GM12878 (cell line): ENCODE measurements around the gene ANGEL1. TPM values are rescaled to one million over a fixed set of nuclear protein-coding genes. Genes with fewer than 3 reads are reported as not detected.

ENCODE experiments used
- ATAC-seq: fragments of 200-7000 bp; cut with Tn5 transposase; 3 replicates; pipeline ENCODE4 v1.9.1; 2020; ENCODE audit warnings: mild to moderate bottlenecking, moderate library complexity
- BruUV-seq: library from RNA; stranded (reverse); fragments of 400-500 nt; replicated peaks from 2 replicates; lab custom pipeline; 2021; lab: Mats Ljungman, UMichigan
- CTCF ChIA-PET: fragments of 300-600 bp; sonication (Branson Sonifier 250); formaldehyde crosslinking; extraction: SDS; loops from one replicate; lab custom pipeline; 2021; ENCODE audit warnings: inconsistent platforms; lab: Yijun Ruan, JAX
- POLR2A ChIA-PET: fragments of 350-600 bp; formaldehyde crosslinking; extraction: SDS; loops from one replicate; lab custom pipeline; 2021; ENCODE audit warnings: inconsistent platforms; lab: Charles Lee
- RAD21 ChIA-PET: fragments of 300-600 bp; sonication (Branson Sonifier 250); formaldehyde crosslinking; loops from one replicate; lab custom pipeline; 2023; ENCODE audit warnings: antibody characterized with exemption; ENCODE audit not compliant: unreplicated experiment; lab: Charles Lee
- SMC1A ChIA-PET: fragments of 300-600 bp; sonication (Branson Sonifier 250); formaldehyde crosslinking; loops from one replicate; lab custom pipeline; 2023; ENCODE audit not compliant: unreplicated experiment, uncharacterized antibody; lab: Charles Lee
- DNase-seq: peaks from one replicate; pipeline ENCODE4 v3.0.0-alpha.2; 2011; ENCODE audit warnings: low read depth, low spot score
- FAIRE-seq: peaks from 3 replicates; lab custom pipeline; 2011; peaks lifted over from hg19 to GRCh38; lab: Jason Lieb, UNC
- H2AFZ ChIP-seq: 2 replicates; pipeline ENCODE4 v1.6.0; 2011; ENCODE audit warnings: low read depth, low read length, control low read depth; ENCODE audit not compliant: control insufficient read depth
- H3K27ac ChIP-seq: 2 replicates; pipeline ENCODE4 v1.5.1; 2011; ENCODE audit warnings: control low read depth; ENCODE audit not compliant: control insufficient read depth, insufficient read depth
- H3K27me3 ChIP-seq, 2 experiments: replicated peaks in 1 of 2; 2 replicates each; pipeline versions ENCODE4 v1.6.0 to v1.6.1; 2011; ENCODE audit warnings: low read length in 1 of 2; ENCODE audit not compliant: control insufficient read depth in 2 of 2, insufficient read depth in 2 of 2
- H3K36me3 ChIP-seq, 2 experiments: 2 replicates each; pipeline ENCODE4 v1.5.1; 2011; ENCODE audit warnings: low read length in 1 of 2; ENCODE audit not compliant: control insufficient read depth in 2 of 2, insufficient read depth in 2 of 2
- H3K4me1 ChIP-seq: 2 replicates; pipeline ENCODE4 v1.6.1; 2011; ENCODE audit warnings: mild to moderate bottlenecking, low read length, moderate library complexity, mixed read lengths; ENCODE audit not compliant: control insufficient read depth, insufficient read depth
- H3K4me2 ChIP-seq: 2 replicates; pipeline ENCODE4 v1.6.0; 2011; ENCODE audit warnings: control low read depth; ENCODE audit not compliant: control insufficient read depth, insufficient read depth
- H3K4me3 ChIP-seq: fragments of 200-600 bp; sonication (generic); 2 replicates; pipeline ENCODE4 v1.5.1; 2016
- H3K79me2 ChIP-seq: 2 replicates; pipeline ENCODE4 v1.6.0; 2011; ENCODE audit warnings: low read length; ENCODE audit not compliant: control insufficient read depth, insufficient read depth
- H3K9ac ChIP-seq: 2 replicates; pipeline ENCODE4 v1.8.0; 2011; ENCODE audit warnings: low read length, control low read depth, mixed read lengths; ENCODE audit not compliant: control insufficient read depth, insufficient read depth
- H3K9me3 ChIP-seq: replicated peaks from 3 replicates; pipeline ENCODE4 v1.5.1; 2011; ENCODE audit warnings: mild to moderate bottlenecking, low read length; ENCODE audit not compliant: control insufficient read depth, insufficient read depth
- H4K20me1 ChIP-seq: 2 replicates; pipeline ENCODE4 v1.6.0; 2011; ENCODE audit not compliant: control insufficient read depth, insufficient read depth
- BCL3 ChIP-seq: IDR thresholded peaks from 2 replicates; pipeline ENCODE4 v1.6.1; 2011; ENCODE audit warnings: borderline replicate concordance, low read depth, mild to moderate bottlenecking, moderate library complexity, low read length; ENCODE audit not compliant: insufficient read depth, poor library complexity, severe bottlenecking
- CBFB ChIP-seq: IDR thresholded peaks from 2 replicates; pipeline ENCODE4 v1.6.1; 2016; ENCODE audit warnings: antibody characterized with exemption, low read depth
- CUX1 ChIP-seq: IDR thresholded peaks from 2 replicates; pipeline ENCODE4 v1.6.1; 2012; ENCODE audit warnings: improper control_type of control experiment, low read depth, low read length; ENCODE audit not compliant: insufficient replicate concordance
- EGR1 ChIP-seq, 2 experiments: IDR thresholded peaks; 1 replicate in 1 of 2; 2 replicates in 1 of 2; pipeline ENCODE4 v1.6.1; 2011 to 2012; ENCODE audit warnings: low read depth in 2 of 2, low read length in 2 of 2, borderline replicate concordance in 1 of 2, mild to moderate bottlenecking in 1 of 2, moderate library complexity in 1 of 2
- HCFC1 ChIP-seq: fragments of 150-350 bp; IDR thresholded peaks from 2 replicates; pipeline ENCODE4 v1.6.1; 2014; ENCODE audit warnings: low read length
- HDGF ChIP-seq: fragments of 450-650 bp; IDR thresholded peaks from 2 replicates; pipeline ENCODE4 v1.6.1; 2016; ENCODE audit warnings: antibody characterized with exemption
- JUNB ChIP-seq: IDR thresholded peaks from 2 replicates; pipeline ENCODE4 v1.6.1; 2016; ENCODE audit warnings: antibody characterized with exemption, mild to moderate bottlenecking
- MEF2B ChIP-seq: fragments of 450-650 bp; IDR thresholded peaks from 2 replicates; pipeline ENCODE4 v1.6.1; 2018; ENCODE audit warnings: mild to moderate bottlenecking, moderate library complexity; ENCODE audit not compliant: partially characterized antibody, poor library complexity, severe bottlenecking
- PRDM15 ChIP-seq: fragments of 450-650 bp; formaldehyde crosslinking; IDR thresholded peaks from 2 replicates; pipeline ENCODE4 v1.4.0; 2020; ENCODE audit warnings: mild to moderate bottlenecking, moderate library complexity
- TCF12 ChIP-seq: IDR thresholded peaks from 2 replicates; pipeline ENCODE4 v1.6.1; 2011; ENCODE audit warnings: low read depth, mild to moderate bottlenecking, low read length
- WGBS: methylation state at CpG from one replicate; pipeline ENCODE4 v1.1.6; 2016; ENCODE audit warnings: low lambda C conversion rate; ENCODE audit not compliant: insufficient replicate concordance, insufficient coverage; ENCODE audit errors: missing lambda C conversion rate; 5-methylcytosine and 5-hydroxymethylcytosine counted together
- in situ Hi-C: fragments of 300-500 bp; cut with MboI; formaldehyde crosslinking; loops from 9 replicates; pipeline ENCODE4 v1.14.3; 2018; ENCODE audit warnings: mixed read lengths
- intact Hi-C: fragments of 100-400 bp; cut with micrococcal nuclease; formaldehyde crosslinking; loops from one replicate; pipeline ENCODE4 v1.14.2; 2022; ENCODE audit not compliant: unreplicated experiment
- polyA plus RNA-seq, 11 experiments: library from polyadenylated mRNA; depleted of rRNA in 4 of 11; unstranded in 6 of 11; stranded (reverse) in 5 of 11; fragments of >200 nt; fragmentation: Nextera tagmentation in 4 of 11; fragmentation: Illumina TruSeq in 1 of 11; extraction: Ambion mirVana in 4 of 11; extraction: Trizol in 1 of 11; gene quantifications; 1 replicate in 1 of 11; 2 replicates in 10 of 11; pipeline versions ENCODE4 v1.2.1 to v1.2.3, GENCODE V29; 2011 to 2016; ENCODE audit warnings: inconsistent platforms in 2 of 11, missing spikeins in 2 of 11, low read depth in 1 of 11
- total RNA-seq, 4 experiments: library from RNA; depleted of rRNA in 3 of 4; stranded (reverse); fragments of >200 nt in 3 of 4; fragmentation: Illumina TruSeq in 1 of 4; extraction: Trizol in 1 of 4; gene quantifications; 2 replicates each; pipeline versions ENCODE4 v1.2.1 to v1.2.3, GENCODE V29; 2013 to 2021

The ANGEL1 gene
- total and polyA plus RNA-seq, 10 of the 15 experiments (the other 5 are each of a cell fraction or from before 2014, with no cell fraction given), result 1.7 to 29.7 (median 12.3) TPM

GRCh38 chr14:76778546-76779215 lies 34.0 kb downstream of the ANGEL1 start:
- H3K4me1 ChIP-seq, result peaks cover 15% of the 10 kb centered on the region
- ChIA-PET RAD21 (no interaction called here), SMC1A (interaction anchor here (0.6 kb wide), 1 partner anchor 71 kb away, joined by 3 read pairs; no protein-coding TSS in a partner anchor), CTCF (no interaction called here), POLR2A (no interaction called here)
- no peaks in the 10 kb centered on the region for H3K9me3 ChIP-seq
- no peak overlapping the region for H2AFZ ChIP-seq
- H4K20me1 ChIP-seq, result no peaks in the 10 kb centered on the region; the same call in 1 of the 2 replicates
- H3K27me3 ChIP-seq, result no peaks in the 10 kb centered on the region
- H3K27ac ChIP-seq, result no peak overlapping the region
- no peak overlapping the region for H3K9ac ChIP-seq
- TSS peak; percentile 27 for BruUV-seq
- 92% methylated on average over 16 of the region's 16 CpGs for WGBS
- intact Hi-C loops (no loop called here), in situ Hi-C loops (no loop called here)
- TF ChIP-seq CUX1, result no peak
- no peak for TF ChIP-seq EGR1 (IDR thresholded peaks at IDR 0.05; ENCODE audit: borderline replicate concordance in 1 of 2, low read depth in 2 of 2, low read length in 2 of 2)
- no peak for TF ChIP-seq HDGF
- no peak for TF ChIP-seq TCF12
- no peak for TF ChIP-seq MEF2B
- no peak for TF ChIP-seq CBFB
- TF ChIP-seq BCL3, result no peak
- TF ChIP-seq JUNB, result no peak
- no peak for TF ChIP-seq HCFC1
- TF ChIP-seq PRDM15 (CRISPR knock-in tag), result no peak
- H3K36me3 ChIP-seq, result peaks cover 0 to 2% of the 10 kb centered on the region in 2 experiments; a peak in 2 of 4 replicates
- DNase-seq (no peak), FAIRE-seq (no peak), ATAC-seq (no peak)
- no peaks in the 10 kb centered on the region for H3K79me2 ChIP-seq
- H3K4me3 ChIP-seq, result no peak overlapping the region
- H3K4me2 ChIP-seq, result no peak overlapping the region
